ENCODE measurements around the gene PRR20A.
"Not testable (repeated sequence)": the region's sequence is repeated elsewhere in the genome, so short reads cannot be mapped to it uniquely, and the experiment has no call there.

- not testable (repeated sequence) for TF ChIP-seq CTCF (IDR thresholded peaks at IDR 0.05); SIN3A (IDR thresholded peaks at IDR 0.05; ENCODE audit: borderline replicate concordance, insufficient read depth, low read depth, low read length); POLR2AphosphoS5 (IDR thresholded peaks at IDR 0.05; ENCODE audit: low read depth, low read length); TCF7L2 (IDR thresholded peaks at IDR 0.05; ENCODE audit: low read depth, low read length)
- TF ChIP-seq, protein P1, sequence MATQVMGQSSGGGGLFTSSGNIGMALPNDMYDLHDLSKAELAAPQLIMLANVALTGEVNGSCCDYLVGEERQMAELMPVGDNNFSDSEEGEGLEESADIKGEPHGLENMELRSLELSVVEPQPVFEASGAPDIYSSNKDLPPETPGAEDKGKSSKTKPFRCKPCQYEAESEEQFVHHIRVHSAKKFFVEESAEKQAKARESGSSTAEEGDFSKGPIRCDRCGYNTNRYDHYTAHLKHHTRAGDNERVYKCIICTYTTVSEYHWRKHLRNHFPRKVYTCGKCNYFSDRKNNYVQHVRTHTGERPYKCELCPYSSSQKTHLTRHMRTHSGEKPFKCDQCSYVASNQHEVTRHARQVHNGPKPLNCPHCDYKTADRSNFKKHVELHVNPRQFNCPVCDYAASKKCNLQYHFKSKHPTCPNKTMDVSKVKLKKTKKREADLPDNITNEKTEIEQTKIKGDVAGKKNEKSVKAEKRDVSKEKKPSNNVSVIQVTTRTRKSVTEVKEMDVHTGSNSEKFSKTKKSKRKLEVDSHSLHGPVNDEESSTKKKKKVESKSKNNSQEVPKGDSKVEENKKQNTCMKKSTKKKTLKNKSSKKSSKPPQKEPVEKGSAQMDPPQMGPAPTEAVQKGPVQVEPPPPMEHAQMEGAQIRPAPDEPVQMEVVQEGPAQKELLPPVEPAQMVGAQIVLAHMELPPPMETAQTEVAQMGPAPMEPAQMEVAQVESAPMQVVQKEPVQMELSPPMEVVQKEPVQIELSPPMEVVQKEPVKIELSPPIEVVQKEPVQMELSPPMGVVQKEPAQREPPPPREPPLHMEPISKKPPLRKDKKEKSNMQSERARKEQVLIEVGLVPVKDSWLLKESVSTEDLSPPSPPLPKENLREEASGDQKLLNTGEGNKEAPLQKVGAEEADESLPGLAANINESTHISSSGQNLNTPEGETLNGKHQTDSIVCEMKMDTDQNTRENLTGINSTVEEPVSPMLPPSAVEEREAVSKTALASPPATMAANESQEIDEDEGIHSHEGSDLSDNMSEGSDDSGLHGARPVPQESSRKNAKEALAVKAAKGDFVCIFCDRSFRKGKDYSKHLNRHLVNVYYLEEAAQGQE (IDR thresholded peaks at IDR 0.05; ENCODE audit: insufficient read depth in 1 of 2, low read depth in 2 of 2, low read length in 1 of 2): not testable (repeated sequence)
These were observed 19.6 kb downstream of the PRR20A start, which contains the start of gene PRR20D for GRCh38 chr13:57160332-57160731.

Measured in Panc1 (cell line).